ENCODE results near the gene NFYC. TPM values are rescaled to one million over a fixed set of nuclear protein-coding genes. Genes with fewer than 3 reads are reported as not detected.
A peak's percentile ranks its signal among the peaks of the same experiment; 100 is the strongest.

Gene NFYC
- total RNA-seq, 2 experiments from 2014 or later = 52.6 to 61.7 TPM

DNA sequence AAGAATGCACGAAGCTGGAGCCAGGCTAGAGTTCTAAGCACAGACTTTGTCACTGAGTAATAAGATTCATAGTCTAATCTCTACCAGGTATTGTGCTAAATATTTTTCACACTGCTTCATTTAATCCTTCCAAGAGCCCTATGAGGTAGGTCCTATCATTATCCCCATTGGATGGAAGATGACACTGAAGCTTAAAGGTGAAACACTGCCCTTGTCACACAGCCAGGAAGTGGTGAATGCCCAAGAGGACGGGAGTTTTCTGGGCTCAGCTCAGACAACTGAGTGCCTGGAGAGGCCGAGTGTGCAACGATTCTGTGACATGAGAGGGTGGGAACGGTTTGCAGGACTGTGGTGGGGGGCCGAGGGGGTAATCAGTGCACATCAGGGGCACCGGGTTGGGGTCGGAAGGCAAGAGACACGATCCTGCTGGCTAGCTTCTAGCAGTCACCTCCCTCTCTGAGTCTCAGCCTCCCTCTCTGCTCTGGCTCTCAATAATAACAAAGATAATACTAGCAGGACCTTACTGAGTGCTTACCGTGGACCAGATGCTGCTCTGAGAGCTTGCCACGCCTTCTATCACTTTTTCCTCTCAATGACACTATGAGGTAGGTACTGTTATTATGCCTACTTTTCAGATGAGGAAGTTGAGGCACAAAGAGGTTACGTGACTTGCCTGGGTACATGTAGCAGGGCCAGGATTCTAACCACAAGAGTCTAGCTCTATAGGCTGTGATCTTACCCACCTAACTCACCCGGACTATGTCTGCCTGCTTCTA lies 104.5 kb downstream of the NFYC start:
- ChIA-PET CTCF (interaction anchor here (1.0 to 1.6 kb wide), 4 partner anchors 19 to 157 kb away, joined by 3 to 5 read pairs (median 4); no protein-coding TSS in a partner anchor), POLR2A (no interaction called here)
- peak; percentile 36 for DNase-seq
- H3K4me1 Mint-ChIP-seq (ENCODE audit: low read depth) = peaks cover 28% of the 10 kb centered on the region
- peak overlapping the region; percentile 33 for H3K27ac Mint-ChIP-seq
- H3K9me3 Mint-ChIP-seq = no peaks in the 10 kb centered on the region
- H3K4me3 Mint-ChIP-seq = no peak overlapping the region
- H3K36me3 Mint-ChIP-seq = no peaks in the 10 kb centered on the region
- intact Hi-C loops (cut with micrococcal nuclease) = no loop called here
- H3K27me3 Mint-ChIP-seq = peaks cover 2% of the 10 kb centered on the region

DNA sequence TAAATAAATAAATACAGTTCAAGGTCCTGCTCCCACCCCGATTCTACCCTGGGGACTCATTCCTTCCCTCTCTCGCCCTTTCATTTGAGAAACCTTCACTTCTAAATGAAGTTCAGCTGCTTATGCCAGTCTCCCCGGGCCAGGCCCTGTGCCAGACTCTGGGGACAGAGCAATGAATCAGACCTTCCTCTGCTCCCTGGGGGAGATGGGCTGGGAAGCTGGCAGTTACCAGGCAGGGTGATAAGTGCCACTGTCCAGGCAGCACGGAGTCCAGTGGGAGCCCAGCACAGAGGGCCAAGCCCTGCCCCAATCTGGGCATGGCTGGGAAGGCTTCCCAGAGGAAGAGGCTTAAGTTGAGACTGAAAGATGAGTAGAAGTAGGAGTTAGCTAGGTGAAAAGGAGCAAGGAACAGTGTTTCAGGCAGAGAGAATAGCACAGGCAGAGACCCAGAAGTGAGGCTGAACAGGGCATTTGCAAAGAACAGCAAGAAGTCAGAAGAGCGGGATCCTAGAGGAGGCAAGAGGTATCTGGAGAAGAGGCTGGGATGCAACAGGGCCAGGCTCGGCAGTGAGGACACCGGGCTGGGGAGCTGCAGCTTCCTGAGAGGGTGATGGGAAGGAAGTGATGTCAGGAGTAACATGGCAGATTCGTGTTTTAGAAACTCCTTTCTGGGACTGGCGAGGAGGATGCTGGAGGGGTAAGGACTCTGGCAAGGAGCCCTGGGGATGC lies 105.6 kb downstream of the NFYC start:
- no peaks in the 10 kb centered on the region for H3K9me3 Mint-ChIP-seq
- POLR2A ChIA-PET = no interaction called here
- intact Hi-C loops (cut with micrococcal nuclease) = no loop called here
- H3K4me1 Mint-ChIP-seq (ENCODE audit: low read depth) = peaks cover 38% of the 10 kb centered on the region
- peaks cover 2% of the 10 kb centered on the region for H3K27me3 Mint-ChIP-seq
- no peaks in the 10 kb centered on the region for H3K36me3 Mint-ChIP-seq
- peak overlapping the region; percentile 7 for H3K4me3 Mint-ChIP-seq
- CTCF ChIA-PET = interaction anchor here (1.1 to 1.2 kb wide), 3 partner anchors 20 to 53 kb away, joined by 3 to 6 read pairs (median 3); no protein-coding TSS in a partner anchor
- no peak overlapping the region for H3K27ac Mint-ChIP-seq
- DNase-seq = no peak

- Mint-ChIP-seq H3K4me1 (ENCODE audit: low read depth) (peaks cover 38% of the 10 kb centered on the region), H3K36me3 (no peaks in the 10 kb centered on the region), H3K9me3 (no peaks in the 10 kb centered on the region), H3K27ac (no peak overlapping the region), H3K27me3 (peaks cover 2% of the 10 kb centered on the region), H3K4me3 (no peak overlapping the region)
- DNase-seq = no peak
- CTCF ChIA-PET = interaction anchor here (1.1 kb wide), 2 partner anchors 23 to 52 kb away, joined by 3 to 6 read pairs; no protein-coding TSS in a partner anchor
- POLR2A ChIA-PET = no interaction called here
- intact Hi-C loops (cut with micrococcal nuclease) = no loop called here
These were observed 106.1 kb downstream of the NFYC start for GRCh38 chr1:40797668-40798010.

DNA sequence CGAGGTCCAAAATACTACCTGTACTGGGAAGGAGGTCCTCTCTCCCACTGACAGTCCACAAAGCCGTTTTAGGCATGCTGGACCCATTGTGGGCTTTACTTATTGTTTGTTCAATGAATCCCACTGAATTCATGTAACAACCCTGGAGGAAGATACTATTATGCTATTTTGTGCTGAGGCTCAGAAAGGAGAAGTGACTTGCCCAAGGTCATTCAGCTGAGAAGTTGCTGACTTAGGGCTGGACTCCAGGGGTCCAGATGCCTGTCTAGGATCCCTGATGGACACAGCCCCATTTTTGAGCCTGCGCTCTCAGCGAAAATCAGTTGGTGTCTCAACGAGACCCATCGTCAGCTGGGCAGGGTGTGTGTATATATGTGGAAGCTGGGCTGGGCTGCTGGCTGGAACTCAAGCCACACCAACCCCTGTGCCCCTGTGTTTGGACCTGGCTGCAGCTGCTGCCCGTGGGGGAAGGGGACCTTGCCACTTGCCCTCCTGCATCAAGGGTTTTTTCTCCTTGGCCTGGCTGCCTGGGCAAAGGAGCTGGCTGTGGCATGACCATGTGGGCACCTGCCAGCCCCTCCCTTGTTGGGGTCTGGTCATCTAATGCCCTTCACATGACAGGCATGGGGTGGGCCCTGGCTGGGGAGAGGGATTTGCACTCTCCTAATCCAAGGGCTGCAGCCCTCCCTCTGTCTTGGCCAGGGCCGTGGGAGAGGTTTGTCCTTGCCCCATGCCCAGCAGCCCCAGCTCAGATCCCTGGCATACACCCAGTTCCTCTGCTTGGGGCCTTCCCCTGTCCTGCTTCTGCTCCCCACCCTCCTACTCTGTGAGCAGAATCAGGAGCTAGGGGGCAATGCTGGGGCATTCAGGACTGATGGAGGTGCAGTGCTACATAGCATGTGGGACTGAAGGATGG lies 107.1 kb downstream of the NFYC start:
- intact Hi-C loops (cut with micrococcal nuclease) = no loop called here
- ChIA-PET CTCF (interaction anchor here (1.1 to 1.7 kb wide), 3 partner anchors 24 to 150 kb away, joined by 3 to 9 read pairs (median 6); no protein-coding TSS in a partner anchor), POLR2A (no interaction called here)
- no peak for DNase-seq
- Mint-ChIP-seq H3K36me3 (no peaks in the 10 kb centered on the region), H3K9me3 (no peaks in the 10 kb centered on the region), H3K27me3 (no peaks in the 10 kb centered on the region), H3K27ac (no peak overlapping the region), H3K4me3 (no peak overlapping the region), H3K4me1 (ENCODE audit: low read depth) (peaks cover 38% of the 10 kb centered on the region)

GRCh38 chr1:40799351-40799867 lies 107.9 kb downstream of the NFYC start:
- no peak for DNase-seq
- ChIA-PET POLR2A (no interaction called here), CTCF (interaction anchor here (1.3 to 1.7 kb wide), 2 partner anchors 25 to 149 kb away, joined by 3 to 9 read pairs; no protein-coding TSS in a partner anchor)
- intact Hi-C loops (cut with micrococcal nuclease) = no loop called here
- H3K4me3 Mint-ChIP-seq = no peak overlapping the region
- H3K27me3 Mint-ChIP-seq = no peaks in the 10 kb centered on the region
- H3K27ac Mint-ChIP-seq = no peak overlapping the region
- H3K36me3 Mint-ChIP-seq = no peaks in the 10 kb centered on the region
- H3K9me3 Mint-ChIP-seq = no peaks in the 10 kb centered on the region
- peaks cover 38% of the 10 kb centered on the region for H3K4me1 Mint-ChIP-seq (ENCODE audit: low read depth)

DNA sequence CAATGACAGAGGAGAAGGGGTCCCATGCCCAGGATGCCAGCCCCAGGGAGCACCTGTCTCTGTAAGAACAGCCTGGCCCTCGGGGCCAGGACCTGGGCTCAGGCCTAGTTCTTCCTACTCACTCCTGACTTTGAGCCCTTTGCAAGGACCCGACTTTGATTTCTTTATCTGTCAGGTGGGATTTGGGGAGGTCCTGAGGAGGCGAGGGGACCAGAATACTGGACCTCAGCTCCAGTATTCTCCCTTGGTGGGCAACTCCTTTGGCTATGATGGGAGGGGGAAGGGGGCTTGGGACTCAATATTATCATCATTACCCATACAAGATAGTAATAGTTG lies 110.2 kb downstream of the NFYC start:
- Mint-ChIP-seq H3K4me3 (no peak overlapping the region), H3K27ac (no peak overlapping the region), H3K9me3 (no peaks in the 10 kb centered on the region), H3K4me1 (ENCODE audit: low read depth) (peaks cover 24% of the 10 kb centered on the region), H3K36me3 (no peaks in the 10 kb centered on the region), H3K27me3 (no peaks in the 10 kb centered on the region)
- no peak for DNase-seq
- CTCF ChIA-PET = interaction anchor here (1.4 kb wide), 1 partner anchor 28 kb away, joined by 8 read pairs; no protein-coding TSS in a partner anchor
- intact Hi-C loops (cut with micrococcal nuclease) = loop anchor here (1.0 kb wide), 2 partner anchors 17 to 61 kb away; partner anchors contain the start of gene CITED4
- POLR2A ChIA-PET = no interaction called here

DNA sequence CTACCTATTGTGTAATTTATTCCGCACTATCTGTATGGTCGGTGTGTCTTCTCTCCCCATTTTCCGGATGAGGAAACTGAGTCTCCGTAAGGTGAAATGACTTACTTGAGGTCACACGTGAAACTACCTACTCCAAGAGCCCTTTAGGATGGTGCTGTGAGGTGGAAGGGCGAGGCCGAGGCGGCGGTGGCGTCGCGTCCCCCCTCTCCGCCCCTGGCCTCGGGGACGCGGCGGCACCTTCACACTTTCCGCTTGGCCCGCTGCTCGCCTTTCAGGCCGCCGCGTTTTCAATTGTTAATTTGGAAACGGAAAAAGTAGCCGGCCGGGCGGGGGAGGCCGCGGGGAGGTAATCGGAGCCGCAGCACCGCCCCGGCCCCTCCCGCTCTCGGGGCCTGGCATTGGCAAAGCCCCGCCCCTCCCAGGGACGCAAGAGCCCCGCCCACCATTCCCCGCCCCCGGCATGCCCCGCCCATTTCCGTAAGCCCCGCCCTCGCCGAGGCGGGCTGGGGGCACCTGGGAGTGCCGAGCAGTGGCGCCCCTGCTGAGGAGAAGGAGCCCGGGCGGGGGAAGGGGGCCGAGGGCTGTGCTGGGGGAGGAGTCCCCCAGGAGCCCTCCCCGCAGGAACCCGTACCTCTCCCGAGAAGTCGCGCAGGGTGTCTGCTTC lies 110.7 kb downstream of the NFYC start:
- Mint-ChIP-seq H3K4me3 (peak overlapping the region; percentile 29), H3K9me3 (no peaks in the 10 kb centered on the region), H3K4me1 (ENCODE audit: low read depth) (peaks cover 20% of the 10 kb centered on the region), H3K27me3 (no peaks in the 10 kb centered on the region), H3K36me3 (no peaks in the 10 kb centered on the region), H3K27ac (peak overlapping the region; percentile 33)
- peak; percentile 92 for DNase-seq
- ChIA-PET POLR2A (no interaction called here), CTCF (interaction anchor here (1.4 kb wide), 1 partner anchor 28 kb away, joined by 8 read pairs; no protein-coding TSS in a partner anchor)
- intact Hi-C loops (cut with micrococcal nuclease) = loop anchor here (1.0 kb wide), 2 partner anchors 16 to 60 kb away; partner anchors contain the start of gene CITED4

GRCh38 chr1:40802742-40803113 lies 111.2 kb downstream of the NFYC start:
- peak overlapping the region; percentile 29 for H3K4me3 Mint-ChIP-seq
- H3K27me3 Mint-ChIP-seq = no peaks in the 10 kb centered on the region
- no peak overlapping the region for H3K27ac Mint-ChIP-seq
- H3K9me3 Mint-ChIP-seq = no peaks in the 10 kb centered on the region
- POLR2A ChIA-PET = no interaction called here
- no peak for DNase-seq
- CTCF ChIA-PET = interaction anchor here (0.7 to 1.7 kb wide), 2 partner anchors 28 to 47 kb away, joined by 3 to 4 read pairs; no protein-coding TSS in a partner anchor
- H3K4me1 Mint-ChIP-seq (ENCODE audit: low read depth) = peaks cover 14% of the 10 kb centered on the region
- no peaks in the 10 kb centered on the region for H3K36me3 Mint-ChIP-seq
- intact Hi-C loops (cut with micrococcal nuclease) = loop anchor here (1.0 kb wide), 2 partner anchors 16 to 60 kb away; partner anchors contain the start of gene CITED4

DNA sequence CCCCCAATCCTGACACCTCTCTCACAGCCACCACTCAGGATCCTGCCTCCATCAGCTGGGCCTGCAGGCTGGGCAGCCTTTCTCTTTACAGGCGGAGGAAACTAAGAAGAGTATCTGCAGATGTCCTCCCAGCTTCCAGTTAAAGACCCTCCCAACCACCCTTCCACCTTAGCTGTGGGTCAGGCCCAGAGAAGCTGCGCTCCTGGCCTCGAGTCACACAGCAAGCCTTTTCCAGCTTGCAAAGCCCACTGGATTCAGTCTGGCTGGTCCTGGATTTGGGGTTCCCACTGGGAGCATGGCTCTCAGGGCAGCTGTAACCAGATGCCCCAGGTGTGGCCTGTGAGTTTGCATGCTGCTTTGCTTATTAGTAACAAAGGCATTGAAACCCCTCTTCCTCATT lies 111.9 kb downstream of the NFYC start:
- intact Hi-C loops (cut with micrococcal nuclease) = no loop called here
- POLR2A ChIA-PET = no interaction called here
- Mint-ChIP-seq H3K27ac (no peak overlapping the region), H3K4me1 (ENCODE audit: low read depth) (peaks cover 13% of the 10 kb centered on the region), H3K27me3 (no peaks in the 10 kb centered on the region), H3K36me3 (no peaks in the 10 kb centered on the region), H3K4me3 (no peak overlapping the region), H3K9me3 (no peaks in the 10 kb centered on the region)
- DNase-seq = no peak
- CTCF ChIA-PET = interaction anchor here (0.7 to 1.7 kb wide), 2 partner anchors 29 to 46 kb away, joined by 3 to 4 read pairs; no protein-coding TSS in a partner anchor

DNA sequence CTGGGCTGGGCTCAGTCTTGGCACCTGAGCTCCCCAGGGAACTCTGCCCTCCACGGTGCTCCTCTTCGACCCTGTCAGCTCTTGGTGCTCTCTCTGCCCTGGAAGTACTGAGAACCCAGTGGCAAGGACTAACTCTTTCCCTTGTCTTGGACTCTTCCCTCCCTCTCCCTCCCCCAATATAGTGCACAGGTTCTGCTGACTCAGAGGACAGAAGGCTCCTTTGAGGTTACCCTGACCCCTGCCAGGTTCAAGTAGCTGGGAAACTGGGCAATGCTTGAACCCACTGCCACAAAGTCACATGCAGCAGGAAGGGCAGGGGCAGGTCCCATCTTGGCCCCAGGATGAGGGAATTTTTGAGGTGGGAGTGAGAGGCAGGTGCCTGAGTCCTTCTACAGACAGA lies 112.4 kb downstream of the NFYC start:
- no peaks in the 10 kb centered on the region for H3K9me3 Mint-ChIP-seq
- no peaks in the 10 kb centered on the region for H3K36me3 Mint-ChIP-seq
- H3K27ac Mint-ChIP-seq = no peak overlapping the region
- H3K4me1 Mint-ChIP-seq (ENCODE audit: low read depth) = peaks cover 17% of the 10 kb centered on the region
- ChIA-PET CTCF (interaction anchor here (1.1 to 1.7 kb wide), 2 partner anchors 30 to 31 kb away, joined by 4 to 5 read pairs; no protein-coding TSS in a partner anchor), POLR2A (interaction anchor here (0.8 kb wide), 1 partner anchor 113 kb away, joined by 3 read pairs; the partner anchor contains the start of gene NFYC)
- no peak overlapping the region for H3K4me3 Mint-ChIP-seq
- no peak for DNase-seq
- intact Hi-C loops (cut with micrococcal nuclease) = no loop called here
- H3K27me3 Mint-ChIP-seq = no peaks in the 10 kb centered on the region

GRCh38 chr1:40806240-40806639 lies 114.7 kb downstream of the NFYC start:
- Mint-ChIP-seq H3K9me3 (peaks cover 3% of the 10 kb centered on the region), H3K27me3 (no peaks in the 10 kb centered on the region), H3K4me3 (no peak overlapping the region), H3K36me3 (no peaks in the 10 kb centered on the region), H3K27ac (no peak overlapping the region), H3K4me1 (ENCODE audit: low read depth) (peaks cover 28% of the 10 kb centered on the region)
- intact Hi-C loops (cut with micrococcal nuclease) = no loop called here
- CTCF ChIA-PET = no interaction called here
- no peak for DNase-seq
- POLR2A ChIA-PET = interaction anchor here (1.2 kb wide), 1 partner anchor 11 kb away, joined by 8 read pairs; no protein-coding TSS in a partner anchor

Data from activated CD4-positive, alpha-beta memory T cell treated with anti-CD3 and anti-CD28 coated beads for 36 hours (primary cell).